Brain microvascular endothelial cell (primary cell): ENCODE data around the gene KCNQ1.

ENCODE experiments used
- DNase-seq: peaks from one replicate; pipeline ENCODE4 v3.0.0-alpha.2; 2020
- H3K27ac ChIP-seq: fragments of 250-450 bp; sonication (Bioruptor Pico); 2 replicates; pipeline ENCODE4 v1.5.1; 2020; ENCODE audit warnings: mild to moderate bottlenecking, moderate library complexity
- H3K27me3 ChIP-seq: fragments of 250-450 bp; sonication (Bioruptor Pico); replicated peaks from 2 replicates; pipeline ENCODE4 v1.5.1; 2020; ENCODE audit warnings: mild to moderate bottlenecking
- H3K36me3 ChIP-seq: fragments of 250-450 bp; sonication (Bioruptor Pico); replicated peaks from 2 replicates; pipeline ENCODE4 v1.5.1; 2020; ENCODE audit warnings: mild to moderate bottlenecking
- H3K4me3 ChIP-seq: 2 replicates; pipeline ENCODE4 v1.5.1; 2011; ENCODE audit warnings: low read depth, mild to moderate bottlenecking, control low read depth, low read length, moderate library complexity
- CTCF ChIP-seq: IDR thresholded peaks from 2 replicates; pipeline ENCODE4 v1.5.1; 2011; ENCODE audit warnings: low read depth, mild to moderate bottlenecking, moderate library complexity, low read length, control low read depth, inconsistent platforms; ENCODE audit errors: missing control alignments
- in situ Hi-C: cut with HindIII; loops from 2 replicates; pipeline ENCODE4 v1.10.0; 2017; ENCODE audit warnings: low sequenced_read_pairs, low pct_ligation_motif_present

Gene KCNQ1

GRCh38 chr11:2421226-2421994 is 23.4 kb upstream of the KCNQ1 start:
- in situ Hi-C loops: no loop called here

GRCh38 chr11:2421996-2422395 is 22.8 kb upstream of the KCNQ1 start:
- no peaks in the 10 kb centered on the region for H3K27me3 ChIP-seq
- no peak for DNase-seq
- TF ChIP-seq CTCF: no peak
- in situ Hi-C loops: no loop called here
- H3K4me3 ChIP-seq: no peak overlapping the region
- no peaks in the 10 kb centered on the region for H3K36me3 ChIP-seq
- no peak overlapping the region for H3K27ac ChIP-seq

More at GRCh38 chr11:2421226-2421994, 23.4 kb upstream of the KCNQ1 start:
- DNase-seq: no peak
- Histone ChIP-seq H3K27me3 (no peaks in the 10 kb centered on the region), H3K4me3 (no peak overlapping the region), H3K36me3 (no peaks in the 10 kb centered on the region), H3K27ac (no peak overlapping the region)
- TF ChIP-seq CTCF: no peak

- Histone ChIP-seq H3K27me3 (no peaks in the 10 kb centered on the region), H3K36me3 (no peaks in the 10 kb centered on the region), H3K27ac (no peak overlapping the region), H3K4me3 (no peak overlapping the region)
- no peak for DNase-seq
- no peak for TF ChIP-seq CTCF
- in situ Hi-C loops: no loop called here
Measured at GRCh38 chr11:2422461-2423156, 22.2 kb upstream of the KCNQ1 start.

- in situ Hi-C loops: no loop called here
- TF ChIP-seq CTCF: no peak
- Histone ChIP-seq H3K27ac (no peak overlapping the region), H3K36me3 (no peaks in the 10 kb centered on the region), H3K27me3 (no peaks in the 10 kb centered on the region), H3K4me3 (no peak overlapping the region)
- no peak for DNase-seq
Measured at GRCh38 chr11:2423157-2424025, 21.4 kb upstream of the KCNQ1 start.

- TF ChIP-seq CTCF: no peak
- H3K27ac ChIP-seq: no peak overlapping the region
- H3K27me3 ChIP-seq: no peaks in the 10 kb centered on the region
- no peak overlapping the region for H3K4me3 ChIP-seq
- no peak for DNase-seq
- in situ Hi-C loops: no loop called here
- H3K36me3 ChIP-seq: no peaks in the 10 kb centered on the region
Measured at GRCh38 chr11:2424811-2425495, 19.9 kb upstream of the KCNQ1 start.
